NCI-H774 (cell line): ENCODE measurements around the gene BET1L.
"Not testable (repeated sequence)": the region's sequence is repeated elsewhere in the genome, so short reads cannot be mapped to it uniquely, and the experiment has no call there.

ENCODE experiments used
- DNase-seq: peaks from one replicate; lab custom pipeline; 2025; lab: John Stamatoyannopoulos, UW

BET1L gene

DNA sequence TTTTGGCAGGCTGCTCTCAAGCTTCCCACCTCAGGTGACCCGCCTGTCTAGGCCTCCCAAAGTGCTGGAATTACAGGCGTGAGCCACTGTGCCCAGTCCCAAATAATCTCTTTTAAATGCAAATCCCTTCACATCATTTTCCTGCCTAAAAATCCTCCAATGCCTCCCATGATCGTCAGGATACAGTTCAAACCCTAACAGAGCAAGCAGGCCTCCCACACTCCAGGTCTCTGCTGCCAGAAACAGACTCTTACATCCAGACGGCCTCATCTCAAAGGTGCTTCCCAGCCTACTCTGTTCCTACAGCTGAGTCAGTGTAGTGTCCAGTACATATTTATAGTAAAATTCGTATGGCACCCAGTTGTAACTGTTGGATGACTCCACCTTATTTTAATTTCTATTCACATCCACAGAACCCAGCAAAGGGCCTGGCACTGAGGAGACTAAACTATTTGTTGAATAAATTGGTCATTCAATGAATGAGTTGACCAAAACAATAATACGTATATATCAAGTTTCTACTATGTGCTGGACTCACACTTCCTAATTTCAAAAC, 20.7 kb upstream of the BET1L start:
- DNase-seq: no peak

DNA sequence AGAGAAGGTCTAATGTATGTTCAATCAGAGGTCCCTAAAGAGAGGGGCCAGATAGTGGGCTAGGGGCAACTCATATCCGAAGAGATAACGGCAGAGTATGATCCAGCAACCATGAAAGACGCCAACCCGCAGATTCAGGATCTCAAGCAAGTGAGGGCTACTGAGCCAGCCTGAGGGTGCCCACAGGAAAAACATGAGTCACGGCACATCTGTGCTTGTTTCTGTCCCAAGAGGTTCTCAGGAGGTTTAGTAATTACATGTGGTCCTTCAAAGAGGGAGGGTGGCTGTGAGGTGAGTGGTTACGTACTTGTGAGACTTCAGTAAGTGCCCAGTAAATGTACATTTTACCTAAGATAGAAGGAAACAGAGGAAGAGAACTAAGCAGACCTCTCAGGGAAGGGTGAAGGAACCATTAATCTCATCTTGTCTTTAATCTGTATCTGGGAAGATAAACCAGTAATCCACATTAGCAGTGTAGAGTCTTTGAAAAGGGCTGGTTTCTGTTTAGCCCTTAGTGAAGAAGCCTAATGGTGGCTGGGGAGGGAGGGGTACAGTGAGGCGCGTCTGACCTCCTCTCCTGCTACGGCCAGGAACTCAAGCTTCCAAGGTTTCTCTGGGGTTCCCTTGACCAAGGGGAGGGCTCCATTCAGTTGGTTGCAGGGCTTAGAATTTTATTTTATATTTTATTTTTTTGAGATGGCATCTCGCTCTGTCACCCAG, 18.7 kb upstream of the BET1L start:
- DNase-seq: no peak

GRCh38 chr11:224424-224823, 17.2 kb upstream of the BET1L start:
- DNase-seq: no peak

DNA sequence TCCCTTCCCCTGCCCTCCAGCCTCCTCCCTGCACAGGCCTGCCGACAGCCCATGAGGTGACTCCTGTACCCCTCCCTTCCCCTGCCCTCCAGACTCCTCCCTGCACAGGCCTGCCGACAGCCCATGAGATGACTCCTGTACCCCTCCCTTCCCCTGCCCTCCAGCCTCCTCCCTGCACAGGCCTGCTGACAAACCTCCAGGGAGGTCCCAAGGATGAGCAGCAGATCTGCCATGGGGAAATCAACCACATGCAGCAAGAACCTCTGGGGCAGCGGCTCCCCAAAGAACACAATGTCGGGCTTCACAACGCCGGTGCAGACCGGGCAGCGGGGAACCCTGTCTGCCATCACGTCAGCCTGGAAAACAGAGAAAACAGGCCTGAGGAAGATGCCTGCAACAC, 16.7 kb upstream of the BET1L start:
- no peak for DNase-seq

DNA sequence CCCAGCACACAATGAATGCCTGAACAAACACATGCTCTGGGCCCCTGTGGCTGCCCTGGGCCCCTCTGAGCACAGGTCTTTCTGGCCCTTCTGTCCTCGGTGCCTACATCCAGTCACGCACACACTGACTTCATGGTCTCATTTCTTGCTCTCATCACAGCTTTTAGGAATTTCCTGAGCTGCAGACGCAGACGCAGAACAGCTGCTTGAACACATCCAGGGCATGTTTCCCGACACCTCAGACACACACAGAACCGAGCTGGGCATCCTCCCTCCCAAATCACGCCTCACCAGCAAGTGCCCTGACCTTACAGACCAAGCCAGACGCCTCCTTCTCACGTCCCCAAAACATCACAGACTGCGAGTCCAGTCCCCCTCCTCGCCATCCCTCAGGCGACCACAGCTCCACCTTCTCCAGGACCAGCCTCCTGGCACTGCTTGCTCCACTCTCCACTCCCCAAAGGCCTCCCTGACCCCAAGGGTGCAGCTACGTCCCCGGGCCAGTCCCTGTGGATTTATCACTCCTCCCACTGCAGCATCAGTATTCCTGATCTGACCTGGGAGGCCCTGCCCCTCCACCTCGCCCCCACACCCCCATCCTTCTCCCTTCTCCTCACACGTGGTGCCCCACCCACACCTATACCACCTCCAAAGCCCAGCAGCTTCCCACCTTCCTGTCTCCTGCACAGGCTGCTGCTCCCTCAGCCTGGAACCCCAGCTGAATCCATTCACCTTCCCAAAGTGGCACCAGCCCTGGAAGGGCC, 16.0 kb upstream of the BET1L start:
- no peak for DNase-seq

DNA sequence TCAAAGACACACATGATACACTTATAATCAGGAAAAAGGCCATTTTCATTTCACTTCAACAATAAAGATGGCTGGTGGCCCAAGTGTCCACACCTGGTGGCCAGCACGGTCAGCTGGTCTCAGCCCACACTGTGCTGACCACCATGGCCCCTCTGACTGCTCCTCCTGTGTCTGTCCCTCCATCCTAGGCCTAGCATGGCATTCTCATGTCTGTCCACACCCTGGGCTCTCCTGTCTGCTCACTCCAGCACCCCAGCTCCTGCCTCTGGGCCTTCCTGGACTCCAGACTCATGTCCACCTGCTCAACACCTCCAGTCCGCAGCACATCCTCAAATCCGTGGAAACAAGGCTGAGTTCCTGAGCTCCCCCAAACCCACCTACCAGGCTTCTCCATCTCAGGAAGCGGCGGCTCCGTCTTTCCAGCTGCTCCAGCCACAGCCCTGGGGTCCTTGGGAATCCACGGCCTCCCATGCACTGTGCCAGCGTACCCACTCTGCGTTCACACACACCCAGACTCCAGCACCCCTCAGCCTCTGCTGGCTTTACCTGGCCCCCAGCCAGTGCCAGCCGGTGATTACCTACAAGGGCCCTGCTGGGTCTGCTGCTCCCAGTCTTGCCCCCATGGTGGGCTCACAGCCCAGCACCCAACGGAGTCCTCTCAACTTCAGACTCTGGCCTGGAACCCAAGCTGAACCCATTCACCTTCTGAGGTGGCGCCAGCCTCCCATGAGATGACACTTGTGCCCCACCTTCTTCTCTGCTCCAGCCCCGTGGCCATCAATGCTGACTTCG, 15.0 kb upstream of the BET1L start:
- DNase-seq: no peak

DNA sequence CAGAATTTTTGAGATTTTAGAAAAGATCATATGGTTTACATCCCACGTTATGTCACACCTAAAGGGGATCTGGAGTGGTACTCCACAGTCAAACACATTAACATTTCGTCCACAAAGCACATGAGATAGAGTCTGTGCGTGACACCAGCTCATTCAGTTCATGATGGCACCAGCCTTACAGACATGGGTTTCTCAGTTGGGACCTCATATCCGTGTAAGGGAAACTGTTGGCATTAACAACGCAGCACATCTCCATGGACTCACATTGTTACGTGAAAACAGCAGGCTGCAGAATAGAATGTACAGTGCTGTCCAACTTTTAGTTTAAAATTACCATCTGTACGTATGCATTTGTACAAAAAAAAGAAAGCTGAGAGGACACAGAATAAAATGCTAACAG, 14.3 kb upstream of the BET1L start:
- DNase-seq: no peak

DNA sequence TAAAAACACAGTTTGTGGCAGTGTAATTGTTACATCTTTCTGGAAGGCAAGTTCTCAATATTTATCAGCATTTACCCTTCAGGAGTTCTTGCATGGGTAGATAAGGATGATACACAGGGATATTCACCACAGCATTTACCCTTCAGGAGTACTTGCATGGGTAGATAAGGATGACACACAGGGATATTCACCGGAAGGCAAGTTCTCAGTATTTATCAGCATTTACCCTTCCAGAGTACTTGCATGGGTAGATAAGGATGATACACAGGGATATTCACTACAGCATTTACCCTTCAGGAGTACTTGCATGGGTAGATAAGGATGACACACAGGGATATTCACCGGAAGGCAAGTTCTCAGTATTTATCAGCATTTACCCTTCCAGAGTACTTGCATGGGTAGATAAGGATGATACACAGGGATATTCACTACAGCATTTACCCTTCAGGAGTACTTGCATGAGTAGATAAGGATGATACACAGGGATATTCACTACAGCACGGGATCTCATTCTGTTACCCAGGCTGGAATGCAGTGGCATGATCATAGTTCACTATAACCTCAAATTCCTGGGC, 13.5 kb upstream of the BET1L start:
- not testable (repeated sequence) for DNase-seq

- DNase-seq: no peak
These were observed 11.8 kb upstream of the BET1L start for GRCh38 chr11:218815-219593.

- no peak for DNase-seq
These were observed 10.5 kb upstream of the BET1L start for GRCh38 chr11:217704-218103.

DNA sequence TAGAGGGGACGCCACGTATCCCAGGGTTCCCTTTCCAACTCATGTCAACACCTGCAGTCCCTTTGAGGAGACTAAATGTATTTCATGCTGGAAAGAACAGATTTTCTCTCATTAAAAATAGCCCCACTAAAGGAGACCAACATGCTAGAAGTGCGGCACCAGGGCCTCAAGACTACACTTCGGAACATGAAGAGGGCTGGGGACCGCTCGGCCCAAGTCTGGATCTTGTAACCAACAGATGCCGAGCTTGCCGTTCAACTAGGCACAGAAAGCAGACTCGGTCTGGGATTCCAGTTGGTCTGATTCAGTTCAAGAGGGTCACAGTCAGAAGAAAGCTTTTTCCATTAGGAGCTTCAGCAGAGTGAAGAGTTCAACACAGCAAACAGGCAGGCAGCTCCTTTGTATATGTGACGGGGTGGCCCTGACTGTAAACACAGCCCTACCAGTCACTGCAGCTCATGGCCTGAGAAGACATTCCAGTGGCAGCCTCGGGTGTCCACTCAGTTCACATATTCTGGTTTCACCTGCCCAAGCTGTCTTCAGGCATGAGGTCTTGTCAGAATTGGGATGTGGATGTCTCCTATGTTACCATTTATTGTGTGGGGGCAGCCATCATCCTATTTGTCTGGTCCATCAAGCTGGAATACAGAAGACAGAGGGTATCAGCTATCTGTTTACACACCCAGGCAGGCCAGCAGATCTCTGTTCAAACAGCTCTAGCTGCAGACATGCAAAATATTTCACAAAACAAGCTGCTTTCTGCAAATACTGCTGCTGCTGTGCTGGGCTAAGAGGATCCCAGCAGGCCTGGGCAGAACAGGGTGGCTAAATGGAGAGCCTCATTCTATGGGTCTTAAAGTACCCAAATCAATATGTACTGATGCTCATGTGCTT, 9.1 kb upstream of the BET1L start:
- DNase-seq: no peak

GRCh38 chr11:215581-216037, 8.4 kb upstream of the BET1L start:
- no peak for DNase-seq

- no peak for DNase-seq
These were observed 6.9 kb upstream of the BET1L start for GRCh38 chr11:214083-214482.

DNA sequence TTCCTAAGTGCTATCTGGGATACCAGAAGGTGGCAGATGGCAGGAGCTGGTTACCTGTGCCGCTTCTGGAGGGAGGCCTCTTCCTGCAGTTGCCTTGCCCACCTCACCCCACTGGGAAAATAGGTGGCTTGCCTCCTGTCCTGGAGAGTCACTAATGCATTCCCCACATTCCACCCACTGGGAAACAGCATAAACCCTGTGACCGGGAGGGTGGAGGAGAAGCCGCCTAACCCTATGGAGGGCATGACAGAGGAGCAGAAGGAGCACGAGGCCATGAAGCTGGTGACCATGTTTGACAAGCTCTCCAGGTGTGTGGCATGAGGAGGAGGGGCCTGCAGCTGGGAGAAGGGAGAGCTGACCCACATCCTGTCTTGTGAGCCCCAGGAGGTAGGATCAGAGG, 5.9 kb upstream of the BET1L start:
- no peak for DNase-seq

GRCh38 chr11:212150-213100, 5.2 kb upstream of the BET1L start:
- DNase-seq: no peak

DNA sequence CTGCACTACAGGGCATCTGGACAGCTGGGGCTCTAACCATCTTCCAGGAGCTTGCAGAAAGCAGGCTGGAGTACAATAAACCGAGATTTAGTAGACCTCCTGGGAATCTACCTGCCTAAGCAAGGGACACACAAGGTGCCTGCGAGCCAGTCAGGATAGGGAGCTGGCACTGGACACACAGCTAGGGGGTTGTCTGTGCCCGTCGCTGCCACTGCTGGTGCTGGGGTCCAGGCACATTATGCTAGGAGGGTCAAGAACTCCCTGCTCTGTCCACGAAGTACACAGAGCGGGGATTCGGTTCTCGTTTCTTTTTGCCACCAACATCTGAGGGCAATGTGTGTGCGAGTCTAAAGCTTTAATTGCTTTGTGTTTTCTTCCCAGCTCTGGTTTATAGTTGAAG, 4.5 kb upstream of the BET1L start:
- DNase-seq: no peak

- no peak for DNase-seq
These were observed 4.1 kb upstream of the BET1L start for GRCh38 chr11:211295-211694.

DNA sequence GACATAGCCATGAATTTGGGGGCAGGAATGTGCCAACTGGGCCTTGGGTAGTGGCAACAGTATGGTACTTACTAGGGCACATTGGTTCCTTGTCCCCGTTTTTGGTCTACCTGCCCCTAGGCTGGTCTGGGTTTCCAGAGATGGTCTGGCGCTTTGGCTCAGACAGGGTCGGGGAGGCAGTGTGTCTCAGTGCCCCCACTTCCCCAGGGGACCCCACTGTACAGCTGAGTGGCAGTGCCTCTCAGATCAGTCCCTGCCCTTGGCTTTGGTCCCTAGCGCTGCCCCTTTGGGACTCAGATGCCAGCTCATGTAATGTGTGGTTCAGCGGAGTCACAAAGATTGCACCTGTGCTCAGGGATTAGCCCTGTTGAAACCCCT, 3.6 kb upstream of the BET1L start:
- no peak for DNase-seq

DNA sequence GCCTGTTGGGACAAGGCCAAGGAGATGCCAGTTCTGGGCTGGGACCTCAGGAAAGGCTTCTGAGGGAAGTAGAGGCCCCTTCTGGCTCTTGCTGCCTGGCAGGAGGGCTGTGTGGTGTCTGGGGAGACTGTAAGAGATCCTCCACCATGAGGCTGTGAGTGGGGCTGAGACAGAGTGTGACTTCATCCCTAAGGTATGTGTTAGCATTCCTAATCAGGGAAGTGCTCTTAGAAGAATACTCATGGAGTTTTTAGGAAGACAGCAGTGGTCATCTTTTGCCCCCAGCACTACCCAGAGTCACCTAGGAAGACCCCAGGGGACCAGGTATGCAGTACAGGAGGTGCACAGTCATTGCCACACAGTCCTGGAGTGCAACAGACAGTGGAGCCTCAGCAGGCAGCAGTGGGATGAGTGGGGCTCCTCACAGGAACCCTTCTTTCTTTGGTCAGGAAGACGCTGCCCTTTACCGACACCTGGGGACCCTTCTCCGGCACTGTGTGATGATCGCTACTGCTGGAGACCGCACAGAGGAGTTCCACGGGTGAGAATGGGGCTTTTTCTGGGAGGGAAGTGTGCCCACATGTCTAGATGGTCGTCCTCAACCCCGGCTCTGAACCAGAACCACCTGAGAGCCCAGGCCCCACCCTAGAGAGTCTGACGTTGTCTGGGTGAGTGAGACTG, 3.1 kb upstream of the BET1L start:
- no peak for DNase-seq
